Measurements from ENCODE around the gene WFIKKN1. TPM values are rescaled to one million over a fixed set of nuclear protein-coding genes. Genes with fewer than 3 reads are reported as not detected.

Gene WFIKKN1
- total RNA-seq, 4 donors from 2014 or later: 0.26 to 1.4 (median 0.76) TPM; not detected in 1

- intact Hi-C loops (cut with DNase I; ENCODE audit: low total_unique reads): no loop called here
- peak in 1 of 2 donors; percentile 42 for DNase-seq
- H3K36me3 ChIP-seq: no peaks in the 10 kb centered on the region
- H3K4me3 ChIP-seq: peak overlapping the region; percentile 70 to 78
- H3K9me3 ChIP-seq: no peaks in the 10 kb centered on the region
- H3K27me3 ChIP-seq: no peaks in the 10 kb centered on the region
- H3K27ac ChIP-seq: peak overlapping the region; percentile 97 to 98
- no peak for TF ChIP-seq CTCF (IDR thresholded peaks at IDR 0.05)
- TF ChIP-seq POLR2A (IDR thresholded peaks at IDR 0.05): no peak
- H3K4me1 ChIP-seq: peaks cover 0 to 21% of the 10 kb centered on the region in 2 donors
Measured at GRCh38 chr16:588639-588888, 42.2 kb upstream of the WFIKKN1 start.

GRCh38 chr16:588889-589657, 41.7 kb upstream of the WFIKKN1 start:
- H3K4me3 ChIP-seq: peak overlapping the region; percentile 70 to 78
- intact Hi-C loops (cut with DNase I; ENCODE audit: low total_unique reads): no loop called here
- TF ChIP-seq POLR2A (IDR thresholded peaks at IDR 0.05) (peak; percentile 70 to 81), CTCF (IDR thresholded peaks at IDR 0.05) (peak in 1 of 4 experiments; percentile 23)
- peak overlapping the region; percentile 97 to 98 for H3K27ac ChIP-seq
- H3K9me3 ChIP-seq: no peaks in the 10 kb centered on the region
- peaks cover 0 to 21% of the 10 kb centered on the region in 2 donors for H3K4me1 ChIP-seq
- peak; percentile 96 to 97 for DNase-seq
- H3K27me3 ChIP-seq: no peaks in the 10 kb centered on the region
- no peaks in the 10 kb centered on the region for H3K36me3 ChIP-seq

- Histone ChIP-seq H3K36me3 (no peaks in the 10 kb centered on the region), H3K27me3 (no peaks in the 10 kb centered on the region), H3K9me3 (no peaks in the 10 kb centered on the region), H3K27ac (peak within 1 kb of the TSS; percentile 97 to 98), H3K4me1 (peaks cover 0 to 21% of the 10 kb centered on the region in 2 donors), H3K4me3 (peak within 1 kb of the TSS; percentile 72 to 90)
- intact Hi-C loops (cut with DNase I; ENCODE audit: low total_unique reads): no loop called here
- TF ChIP-seq POLR2A (IDR thresholded peaks at IDR 0.05) (no peak), CTCF (IDR thresholded peaks at IDR 0.05) (peak in 2 of 4 experiments; percentile 9 to 14)
- DNase-seq: peak; percentile 98 to 99
Measured at GRCh38 chr16:589658-590187, 41.1 kb upstream of the WFIKKN1 start, which contains the start of gene RAB40C. TSS of gene RAB40C (plus strand) at chr16:590066. CDS start at chr16:590292, 226 bp downstream.

GRCh38 chr16:590188-590814, 40.5 kb upstream of the WFIKKN1 start:
- DNase-seq: peak in 1 of 2 donors; percentile 48
- Histone ChIP-seq H3K27ac (peak overlapping the region; percentile 67 to 79), H3K36me3 (no peaks in the 10 kb centered on the region), H3K27me3 (no peaks in the 10 kb centered on the region), H3K4me3 (peak overlapping the region; percentile 72 to 90), H3K9me3 (no peaks in the 10 kb centered on the region), H3K4me1 (peaks cover 0 to 21% of the 10 kb centered on the region in 2 donors)
- intact Hi-C loops (cut with DNase I; ENCODE audit: low total_unique reads): no loop called here
- no peak for TF ChIP-seq CTCF (IDR thresholded peaks at IDR 0.05)
- TF ChIP-seq POLR2A (IDR thresholded peaks at IDR 0.05): peak in 1 of 2 donors; percentile 27

GRCh38 chr16:590815-591200, 40.0 kb upstream of the WFIKKN1 start:
- no peak for TF ChIP-seq CTCF (IDR thresholded peaks at IDR 0.05)
- TF ChIP-seq POLR2A (IDR thresholded peaks at IDR 0.05): no peak
- DNase-seq: no peak
- H3K27me3 ChIP-seq: no peaks in the 10 kb centered on the region
- H3K4me1 ChIP-seq: peaks cover 0 to 21% of the 10 kb centered on the region in 2 donors
- H3K9me3 ChIP-seq: no peaks in the 10 kb centered on the region
- peak overlapping the region; percentile 67 to 79 for H3K27ac ChIP-seq
- intact Hi-C loops (cut with DNase I; ENCODE audit: low total_unique reads): no loop called here
- H3K4me3 ChIP-seq: peak overlapping the region; percentile 72 to 90
- no peaks in the 10 kb centered on the region for H3K36me3 ChIP-seq
